ENCODE data around the gene FOXA3.

The FOXA3 gene

DNA sequence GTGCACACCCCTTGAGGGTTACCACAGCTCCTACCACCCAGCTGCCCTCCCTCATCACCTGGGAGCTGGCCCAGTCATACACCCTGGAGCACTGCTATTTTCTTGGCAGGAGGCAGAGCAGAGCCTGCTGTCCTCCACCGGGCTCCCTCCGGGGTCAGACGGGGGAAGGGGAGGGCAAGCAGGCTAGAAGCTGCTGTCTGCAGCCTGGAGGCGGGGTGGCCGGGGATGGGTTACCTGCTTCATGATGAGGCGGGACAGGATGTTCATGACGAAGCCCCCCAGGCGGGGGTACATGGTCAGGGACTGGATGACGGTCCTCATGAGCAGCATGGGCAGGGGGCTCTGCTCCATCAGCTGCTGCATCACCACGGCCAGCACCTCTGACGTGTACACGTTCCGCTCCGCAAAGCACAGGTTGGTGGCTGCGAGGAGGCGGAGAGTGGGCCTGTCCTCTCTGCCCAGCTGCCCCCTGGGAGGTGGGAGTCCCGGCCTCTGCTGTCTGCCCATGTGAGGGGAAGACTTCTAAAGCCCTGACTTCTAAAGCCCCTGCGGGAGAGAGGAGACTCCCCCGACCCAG, 46.3 kb upstream of the FOXA3 start:
- TF ChIP-seq, protein P1, sequence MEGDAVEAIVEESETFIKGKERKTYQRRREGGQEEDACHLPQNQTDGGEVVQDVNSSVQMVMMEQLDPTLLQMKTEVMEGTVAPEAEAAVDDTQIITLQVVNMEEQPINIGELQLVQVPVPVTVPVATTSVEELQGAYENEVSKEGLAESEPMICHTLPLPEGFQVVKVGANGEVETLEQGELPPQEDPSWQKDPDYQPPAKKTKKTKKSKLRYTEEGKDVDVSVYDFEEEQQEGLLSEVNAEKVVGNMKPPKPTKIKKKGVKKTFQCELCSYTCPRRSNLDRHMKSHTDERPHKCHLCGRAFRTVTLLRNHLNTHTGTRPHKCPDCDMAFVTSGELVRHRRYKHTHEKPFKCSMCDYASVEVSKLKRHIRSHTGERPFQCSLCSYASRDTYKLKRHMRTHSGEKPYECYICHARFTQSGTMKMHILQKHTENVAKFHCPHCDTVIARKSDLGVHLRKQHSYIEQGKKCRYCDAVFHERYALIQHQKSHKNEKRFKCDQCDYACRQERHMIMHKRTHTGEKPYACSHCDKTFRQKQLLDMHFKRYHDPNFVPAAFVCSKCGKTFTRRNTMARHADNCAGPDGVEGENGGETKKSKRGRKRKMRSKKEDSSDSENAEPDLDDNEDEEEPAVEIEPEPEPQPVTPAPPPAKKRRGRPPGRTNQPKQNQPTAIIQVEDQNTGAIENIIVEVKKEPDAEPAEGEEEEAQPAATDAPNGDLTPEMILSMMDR (IDR thresholded peaks at IDR 0.05; ENCODE audit: control insufficient read depth, extremely low read depth, insufficient read depth): no peak
- no peak for DNase-seq (ENCODE audit: low read depth)

GRCh38 chr19:45819769-45820168, 44.4 kb upstream of the FOXA3 start:
- TF ChIP-seq, protein P1 (IDR thresholded peaks at IDR 0.05; ENCODE audit: control insufficient read depth, extremely low read depth, insufficient read depth): no peak
- DNase-seq (ENCODE audit: low read depth): no peak

More for the DNA sequence above, 46.3 kb upstream of the FOXA3 start:
- H3K4me3 ChIP-seq (ENCODE audit: low read depth, low read length): no peak overlapping the region

GRCh38 chr19:45820413-45821102, 43.6 kb upstream of the FOXA3 start:
- no peak for DNase-seq (ENCODE audit: low read depth)
- no peak overlapping the region for H3K4me3 ChIP-seq (ENCODE audit: low read depth, low read length)
- TF ChIP-seq, protein P1 (IDR thresholded peaks at IDR 0.05; ENCODE audit: control insufficient read depth, extremely low read depth, insufficient read depth): no peak

More at GRCh38 chr19:45819769-45820168, 44.4 kb upstream of the FOXA3 start:
- no peak overlapping the region for H3K4me3 ChIP-seq (ENCODE audit: low read depth, low read length)

DNA sequence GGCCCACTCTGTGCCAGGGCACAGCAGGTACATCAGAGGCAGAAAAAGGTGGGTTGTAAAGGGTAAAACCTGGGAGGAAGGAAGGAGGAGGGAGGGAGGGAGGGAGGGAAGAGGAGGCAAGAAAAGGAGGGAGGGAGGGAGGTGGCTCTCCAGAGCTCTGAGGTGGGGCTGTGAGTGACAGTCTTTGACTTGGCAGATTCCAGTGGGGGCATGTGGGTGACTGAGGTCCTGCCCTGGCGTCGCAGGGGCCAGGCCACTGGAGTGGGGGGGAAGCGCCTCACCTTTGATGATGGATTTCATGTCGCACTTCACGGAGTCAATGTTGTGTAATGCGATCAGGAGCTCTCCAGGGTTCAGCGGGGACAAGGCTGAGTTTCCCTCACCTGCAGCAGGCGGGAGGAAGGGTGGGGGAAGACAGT, 43.0 kb upstream of the FOXA3 start:
- no peak for DNase-seq (ENCODE audit: low read depth)
- H3K4me3 ChIP-seq (ENCODE audit: low read depth, low read length): no peak overlapping the region
- TF ChIP-seq, protein P1 (IDR thresholded peaks at IDR 0.05; ENCODE audit: control insufficient read depth, extremely low read depth, insufficient read depth): no peak

- no peak overlapping the region for H3K4me3 ChIP-seq (ENCODE audit: low read depth, low read length)
- TF ChIP-seq, protein P1 (IDR thresholded peaks at IDR 0.05; ENCODE audit: control insufficient read depth, extremely low read depth, insufficient read depth): no peak
- no peak for DNase-seq (ENCODE audit: low read depth)
Measured at GRCh38 chr19:45821570-45821969, 42.6 kb upstream of the FOXA3 start.

DNA sequence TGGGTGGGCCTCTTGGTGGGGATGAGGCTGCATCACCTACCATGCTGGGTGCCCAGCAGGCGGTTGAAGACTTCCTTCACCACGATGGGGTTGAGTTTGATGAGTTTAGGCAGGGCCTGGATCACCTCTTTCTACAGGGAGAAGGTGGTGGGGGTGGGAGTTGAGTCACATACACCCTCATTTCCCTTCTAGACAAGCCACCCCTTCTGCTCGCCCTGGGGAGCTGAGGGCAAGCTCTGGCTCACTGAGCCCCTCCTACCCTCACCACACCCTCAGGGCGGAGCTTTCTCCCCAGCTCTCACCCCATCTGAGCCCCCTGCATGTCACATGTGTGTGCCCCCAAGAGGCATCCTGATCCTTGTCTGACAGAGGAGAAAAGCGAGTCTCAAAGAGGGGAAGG, 41.4 kb upstream of the FOXA3 start:
- TF ChIP-seq, protein P1 (IDR thresholded peaks at IDR 0.05; ENCODE audit: control insufficient read depth, extremely low read depth, insufficient read depth): no peak
- no peak overlapping the region for H3K4me3 ChIP-seq (ENCODE audit: low read depth, low read length)
- DNase-seq (ENCODE audit: low read depth): no peak
